Liver (tissue), 9 donors: ENCODE data around the gene HELZ2. TPM values are rescaled to one million over a fixed set of nuclear protein-coding genes. Genes with fewer than 3 reads are reported as not detected.
A peak's percentile ranks its signal among the peaks of the same experiment; 100 is the strongest.

Experiments used
- DNase-seq: peaks from one replicate; pipeline ENCODE4 v3.0.0-alpha.2; 2017; ENCODE audit warnings: low spot score
- H3K27ac ChIP-seq, 2 donors: one replicate each; pipeline ENCODE4 v1.7.0; 2013; ENCODE audit warnings: inconsistent platforms in 2 of 2, low read length in 2 of 2, control low read depth in 1 of 2, low read depth in 1 of 2, mild to moderate bottlenecking in 1 of 2
- H3K27me3 ChIP-seq, 4 donors: one replicate each; pipeline versions ENCODE4 v1.6.1 to v1.7.0; 2013; ENCODE audit warnings: low read length in 3 of 4, inconsistent platforms in 1 of 4, mild to moderate bottlenecking in 1 of 4, moderate library complexity in 1 of 4; ENCODE audit not compliant: control insufficient read depth in 4 of 4, insufficient read depth in 4 of 4
- H3K36me3 ChIP-seq, 4 donors: one replicate each; pipeline versions ENCODE4 v1.6.1 to v1.7.0; 2013; ENCODE audit warnings: low read length in 3 of 4, mild to moderate bottlenecking in 3 of 4, low read depth in 1 of 4, moderate library complexity in 1 of 4; ENCODE audit not compliant: control insufficient read depth in 4 of 4, insufficient read depth in 3 of 4
- H3K4me1 ChIP-seq, 4 donors: one replicate each; pipeline versions ENCODE4 v1.6.1 to v1.7.0; 2013; ENCODE audit warnings: low read length in 3 of 4, mild to moderate bottlenecking in 3 of 4, moderate library complexity in 1 of 4; ENCODE audit not compliant: control insufficient read depth in 4 of 4, insufficient read depth in 4 of 4
- H3K4me3 ChIP-seq, 3 donors: one replicate each; pipeline versions ENCODE4 v1.6.1 to v1.7.0; 2013; ENCODE audit warnings: low read length in 3 of 3, control low read depth in 1 of 3, low read depth in 1 of 3, mild to moderate bottlenecking in 1 of 3
- H3K9ac ChIP-seq, 2 donors: one replicate each; pipeline ENCODE4 v1.7.0; 2013; ENCODE audit warnings: low read length in 2 of 2, mild to moderate bottlenecking in 2 of 2, moderate library complexity in 2 of 2, control low read depth in 1 of 2, low read depth in 1 of 2
- H3K9me3 ChIP-seq, 4 donors: one replicate each; pipeline versions ENCODE4 v1.6.1 to v1.7.0; 2013; ENCODE audit warnings: low read length in 3 of 4; ENCODE audit not compliant: control insufficient read depth in 4 of 4
- ATF3 ChIP-seq: IDR thresholded peaks from 2 replicates; pipeline ENCODE4 v1.6.1; 2016; ENCODE audit warnings: antibody characterized with exemption
- CTCF ChIP-seq: fragments of 150-350 bp; IDR thresholded peaks from 2 replicates; pipeline ENCODE4 v1.5.1; 2017; ENCODE audit warnings: improper control_type of control experiment, low read depth, low read length; ENCODE audit not compliant: missing input control
- EGR1 ChIP-seq, 2 donors: IDR thresholded peaks; 2 replicates each; pipeline ENCODE4 v1.6.1; 2016 to 2018; ENCODE audit warnings: antibody characterized with exemption in 2 of 2, low read depth in 2 of 2
- FOXA1 ChIP-seq: IDR thresholded peaks from 2 replicates; pipeline ENCODE4 v1.6.1; 2016; ENCODE audit warnings: antibody characterized with exemption
- FOXA2 ChIP-seq: IDR thresholded peaks from 2 replicates; pipeline ENCODE4 v1.6.1; 2016; ENCODE audit warnings: antibody characterized with exemption
- GABPA ChIP-seq, 2 donors: IDR thresholded peaks in 1 of 2; conservative IDR thresholded peaks in 1 of 2; 2 replicates each; pipeline ENCODE4 v1.6.1; 2016; ENCODE audit warnings: antibody characterized with exemption in 2 of 2, mild to moderate bottlenecking in 1 of 2, moderate library complexity in 1 of 2
- HNF4A ChIP-seq, 2 donors: conservative IDR thresholded peaks; 2 replicates each; pipeline ENCODE4 v1.6.1; 2016; ENCODE audit warnings: antibody characterized with exemption in 2 of 2, mild to moderate bottlenecking in 2 of 2
- JUND ChIP-seq, 2 donors: IDR thresholded peaks; 2 replicates each; pipeline ENCODE4 v1.6.1; 2016; ENCODE audit warnings: antibody characterized with exemption in 2 of 2
- NR2F2 ChIP-seq: IDR thresholded peaks from 2 replicates; pipeline ENCODE4 v1.6.1; 2016; ENCODE audit warnings: antibody characterized with exemption
- RAD21 ChIP-seq, 2 donors: IDR thresholded peaks; 2 replicates each; pipeline ENCODE4 v1.6.1; 2016; ENCODE audit warnings: antibody characterized with exemption in 2 of 2, mild to moderate bottlenecking in 2 of 2
- REST ChIP-seq: IDR thresholded peaks from 2 replicates; pipeline ENCODE4 v1.6.1; 2016; ENCODE audit warnings: antibody characterized with exemption, mild to moderate bottlenecking
- RXRA ChIP-seq, 2 donors: IDR thresholded peaks; 2 replicates each; pipeline ENCODE4 v1.6.1; 2017 to 2018; ENCODE audit warnings: antibody characterized with exemption in 2 of 2, mild to moderate bottlenecking in 1 of 2
- SP1 ChIP-seq: IDR thresholded peaks from 2 replicates; pipeline ENCODE4 v1.6.1; 2018; ENCODE audit warnings: antibody characterized with exemption, mild to moderate bottlenecking
- TAF1 ChIP-seq: conservative IDR thresholded peaks from 2 replicates; pipeline ENCODE4 v1.6.1; 2016; ENCODE audit warnings: antibody characterized with exemption, mild to moderate bottlenecking
- YY1 ChIP-seq: IDR thresholded peaks from 2 replicates; pipeline ENCODE4 v1.6.1; 2016; ENCODE audit warnings: antibody characterized with exemption, mild to moderate bottlenecking
- ZBTB33 ChIP-seq: IDR thresholded peaks from 2 replicates; pipeline ENCODE4 v1.6.1; 2016; ENCODE audit warnings: antibody characterized with exemption
- WGBS: extraction: QIAGEN DNeasy Blood & Tissue Kit; methylation state at CpG from one replicate; pipeline ENCODE4 v1.1.7; 2013; 5-methylcytosine and 5-hydroxymethylcytosine counted together
- polyA plus RNA-seq, 2 donors: library from polyadenylated mRNA; stranded (reverse) in 1 of 2; unstranded in 1 of 2; fragments of 200-250 nt in 1 of 2; fragments of >200 nt in 1 of 2; fragmentation: Nextera tagmentation in 1 of 2; extraction: Ambion mirVana in 1 of 2; gene quantifications; one replicate each; pipeline versions ENCODE4 v1.2.1 to v1.2.3, GENCODE V29; 2013 to 2015
- total RNA-seq, 2 donors: library from RNA; depleted of rRNA; stranded (reverse); fragments of >200 nt; gene quantifications; one replicate each; pipeline ENCODE4 v1.2.3, GENCODE V29; 2014
- donor health status: healthy.
- donor health status: healthy.
- donor health status: healthy.
- donor health status: healthy.
- donor health status: healthy.

Gene HELZ2
- total and polyA plus RNA-seq, 4 donors, result 3.7 to 26.6 (median 15.5) TPM

- TF ChIP-seq ATF3 (no peak), NR2F2 (no peak), HNF4A (conservative IDR thresholded peaks at IDR 0.05) (no peak), SP1 (no peak), CTCF (no peak), EGR1 (IDR thresholded peaks at IDR 0.05; ENCODE audit: low read depth in 2 of 2) (no peak), JUND (IDR thresholded peaks at IDR 0.05) (no peak), YY1 (no peak), FOXA2 (no peak), FOXA1 (no peak)
Observed at GRCh38 chr20:63531686-63532448, 42.2 kb downstream of the HELZ2 start (continued).

- Histone ChIP-seq H3K36me3 (no peaks in the 10 kb centered on the region), H3K9me3 (no peaks in the 10 kb centered on the region), H3K4me1 (peaks cover 2 to 12% (median 8%) of the 10 kb centered on the region in 4 donors), H3K27me3 (no peaks in the 10 kb centered on the region), H3K27ac (no peak overlapping the region), H3K9ac (no peak overlapping the region), H3K4me3 (no peak overlapping the region)
- no peak for TF ChIP-seq RAD21 (IDR thresholded peaks at IDR 0.05)
- peak in 1 of 2 donors; percentile 10 for TF ChIP-seq HNF4A (conservative IDR thresholded peaks at IDR 0.05)
- DNase-seq, result no peak
- WGBS, result 54% methylated on average over 14 of the region's 14 CpGs
Observed at GRCh38 chr20:63530788-63531160, 43.3 kb downstream of the HELZ2 start.

GRCh38 chr20:63529861-63530787, 43.9 kb downstream of the HELZ2 start:
- Histone ChIP-seq H3K4me1 (peaks cover 2 to 8% (median 6%) of the 10 kb centered on the region in 4 donors), H3K27me3 (no peaks in the 10 kb centered on the region), H3K36me3 (no peaks in the 10 kb centered on the region), H3K4me3 (no peak overlapping the region), H3K27ac (no peak overlapping the region), H3K9me3 (no peaks in the 10 kb centered on the region), H3K9ac (no peak overlapping the region)
- WGBS, result 87% methylated on average over 39 of the region's 39 CpGs
- DNase-seq, result no peak
- TF ChIP-seq FOXA2, result no peak
- no peak for TF ChIP-seq RXRA (IDR thresholded peaks at IDR 0.05)
- no peak for TF ChIP-seq REST
- TF ChIP-seq SP1, result no peak
- TF ChIP-seq CTCF, result no peak
- TF ChIP-seq FOXA1, result no peak
- no peak for TF ChIP-seq YY1
- TF ChIP-seq HNF4A (conservative IDR thresholded peaks at IDR 0.05), result no peak
- TF ChIP-seq RAD21 (IDR thresholded peaks at IDR 0.05), result no peak
- no peak for TF ChIP-seq GABPA (IDR thresholded peaks at IDR 0.05 in 1 of 2, conservative IDR thresholded peaks at IDR 0.05 in 1 of 2)
- TF ChIP-seq ZBTB33, result no peak
- TF ChIP-seq TAF1, result no peak
